ENCODE measurements around the gene SLC16A7. TPM values are rescaled to one million over a fixed set of nuclear protein-coding genes. Genes with fewer than 3 reads are reported as not detected.

The SLC16A7 gene
- total RNA-seq, 1 donor from 2014 or later = 12.9 TPM

- no peaks in the 10 kb centered on the region for H3K4me1 Mint-ChIP-seq (ENCODE audit: unreplicated experiment)
- no peak overlapping the region for H3K27ac Mint-ChIP-seq
- H3K36me3 Mint-ChIP-seq = no peaks in the 10 kb centered on the region
- H3K9me3 Mint-ChIP-seq = no peaks in the 10 kb centered on the region
- H3K27me3 Mint-ChIP-seq = no peaks in the 10 kb centered on the region
- DNase-seq (ENCODE audit: extremely low spot score, unreplicated experiment) = no peak
- no peak overlapping the region for H3K4me3 Mint-ChIP-seq
- no peak for TF ChIP-seq CTCF (conservative IDR thresholded peaks at IDR 0.05)
Measured at GRCh38 chr12:59763835-59764234, 168.0 kb downstream of the SLC16A7 start.

GRCh38 chr12:59768031-59768430 lies 172.2 kb downstream of the SLC16A7 start:
- H3K4me1 Mint-ChIP-seq (ENCODE audit: unreplicated experiment) = no peaks in the 10 kb centered on the region
- H3K27me3 Mint-ChIP-seq = no peaks in the 10 kb centered on the region
- no peak overlapping the region for H3K27ac Mint-ChIP-seq
- no peak for DNase-seq (ENCODE audit: extremely low spot score, unreplicated experiment)
- H3K36me3 Mint-ChIP-seq = no peaks in the 10 kb centered on the region
- TF ChIP-seq CTCF (conservative IDR thresholded peaks at IDR 0.05) = no peak
- H3K9me3 Mint-ChIP-seq = no peaks in the 10 kb centered on the region
- H3K4me3 Mint-ChIP-seq = no peak overlapping the region

GRCh38 chr12:59780605-59781135 lies 184.8 kb downstream of the SLC16A7 start:
- Mint-ChIP-seq H3K4me3 (no peak overlapping the region), H3K27me3 (no peaks in the 10 kb centered on the region), H3K36me3 (no peaks in the 10 kb centered on the region), H3K4me1 (ENCODE audit: unreplicated experiment) (no peaks in the 10 kb centered on the region), H3K27ac (no peak overlapping the region), H3K9me3 (no peaks in the 10 kb centered on the region)
- DNase-seq (ENCODE audit: extremely low spot score, unreplicated experiment) = no peak
- peak; percentile 46 for TF ChIP-seq CTCF (conservative IDR thresholded peaks at IDR 0.05)

GRCh38 chr12:59787610-59788009 lies 191.8 kb downstream of the SLC16A7 start:
- H3K27ac Mint-ChIP-seq = no peak overlapping the region
- H3K4me1 Mint-ChIP-seq (ENCODE audit: unreplicated experiment) = no peaks in the 10 kb centered on the region
- no peak for DNase-seq (ENCODE audit: extremely low spot score, unreplicated experiment)
- no peaks in the 10 kb centered on the region for H3K9me3 Mint-ChIP-seq
- no peak for TF ChIP-seq CTCF (conservative IDR thresholded peaks at IDR 0.05)
- no peaks in the 10 kb centered on the region for H3K36me3 Mint-ChIP-seq
- H3K4me3 Mint-ChIP-seq = no peak overlapping the region
- H3K27me3 Mint-ChIP-seq = no peaks in the 10 kb centered on the region

DNA sequence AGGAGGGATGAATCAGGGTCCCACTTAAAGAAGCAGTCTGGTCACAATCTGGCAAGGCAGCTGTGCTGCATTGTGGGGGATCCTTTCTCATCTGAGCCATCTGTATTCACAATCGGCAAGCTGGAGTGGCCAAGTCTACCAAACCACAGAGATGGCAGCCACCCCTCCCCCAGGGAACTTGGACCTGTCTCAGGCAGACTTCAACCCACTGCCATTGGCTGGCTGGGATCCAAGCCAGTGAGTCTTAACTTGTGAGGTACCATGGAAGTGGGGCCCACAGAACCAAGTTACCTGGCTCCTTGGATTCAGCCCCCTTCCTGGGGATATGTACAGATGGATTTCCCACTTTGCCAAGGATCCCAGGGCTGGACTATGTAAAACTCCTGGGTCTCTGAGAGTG lies 196.8 kb downstream of the SLC16A7 start:
- Mint-ChIP-seq H3K4me1 (ENCODE audit: unreplicated experiment) (no peaks in the 10 kb centered on the region), H3K36me3 (no peaks in the 10 kb centered on the region), H3K4me3 (no peak overlapping the region), H3K27ac (no peak overlapping the region), H3K9me3 (peaks cover 6% of the 10 kb centered on the region), H3K27me3 (no peaks in the 10 kb centered on the region)
- DNase-seq (ENCODE audit: extremely low spot score, unreplicated experiment) = no peak
- no peak for TF ChIP-seq CTCF (conservative IDR thresholded peaks at IDR 0.05)

- TF ChIP-seq CTCF (conservative IDR thresholded peaks at IDR 0.05) = no peak
- Mint-ChIP-seq H3K36me3 (no peaks in the 10 kb centered on the region), H3K27me3 (no peaks in the 10 kb centered on the region), H3K9me3 (peaks cover 7% of the 10 kb centered on the region), H3K27ac (no peak overlapping the region), H3K4me3 (no peak overlapping the region), H3K4me1 (ENCODE audit: unreplicated experiment) (no peaks in the 10 kb centered on the region)
- DNase-seq (ENCODE audit: extremely low spot score, unreplicated experiment) = no peak
Measured at GRCh38 chr12:59803735-59804134, 207.9 kb downstream of the SLC16A7 start.

Data from type B pancreatic cell (in vitro differentiated cells).